ENCODE data around the gene BTBD16.

DNA sequence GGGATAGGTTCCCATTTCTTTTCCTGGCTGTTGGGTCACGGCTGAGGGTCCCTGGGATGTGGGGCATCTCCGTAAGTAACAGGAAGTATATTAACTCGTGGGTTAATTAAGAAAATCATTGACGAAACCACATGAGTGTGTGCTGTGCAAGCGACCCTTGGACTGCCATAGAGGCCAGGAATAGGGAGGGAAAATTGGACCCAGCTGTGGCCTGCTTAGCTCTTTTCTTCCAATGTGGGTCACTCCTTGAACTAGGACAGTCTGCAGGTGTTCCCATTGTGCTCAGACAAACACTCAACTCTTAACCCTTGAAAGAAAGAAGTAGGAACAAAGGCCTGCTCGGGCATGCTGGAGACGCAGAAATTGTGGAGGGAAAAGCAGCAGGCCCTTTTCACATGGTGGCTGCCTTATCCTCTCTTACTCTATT, 77.9 kb downstream of the BTBD16 start:
- TF ChIP-seq GATA2 (IDR thresholded peaks at IDR 0.05; ENCODE audit: low read depth, low read length) (no peak), GATA3 (IDR thresholded peaks at IDR 0.05; ENCODE audit: low read depth, low read length) (no peak)

Data from SH-SY5Y (cell line).